Neuronal stem cell (in vitro differentiated cells): ENCODE data around the gene CADPS.

Experiments
- DNase-seq: peaks from one replicate; pipeline ENCODE4 v3.0.0-alpha.2; 2013; ENCODE audit warnings: low spot score
- H2AFZ ChIP-seq: one replicate; pipeline ENCODE4 v1.6.1; 2013; ENCODE audit warnings: mild to moderate bottlenecking, low read length, inconsistent platforms
- H2AK5ac ChIP-seq: 2 replicates; pipeline ENCODE4 v1.6.1; 2013; ENCODE audit warnings: low read depth, mild to moderate bottlenecking, inconsistent platforms, low read length, moderate library complexity, mixed read lengths
- H2BK120ac ChIP-seq: 2 replicates; pipeline ENCODE4 v1.6.1; 2013; ENCODE audit warnings: low read depth, mild to moderate bottlenecking, inconsistent platforms, low read length, moderate library complexity, mixed read lengths
- H2BK12ac ChIP-seq: one replicate; pipeline ENCODE4 v1.6.1; 2013; ENCODE audit warnings: low read length, inconsistent platforms
- H2BK15ac ChIP-seq: 2 replicates; pipeline ENCODE4 v1.6.1; 2013; ENCODE audit warnings: mild to moderate bottlenecking, low read length, inconsistent platforms, mixed read lengths
- H2BK5ac ChIP-seq: one replicate; pipeline ENCODE4 v1.6.1; 2013; ENCODE audit warnings: inconsistent platforms, mild to moderate bottlenecking, low read length, moderate library complexity
- H3K14ac ChIP-seq: one replicate; pipeline ENCODE4 v1.6.1; 2013; ENCODE audit warnings: low read length, inconsistent platforms
- H3K18ac ChIP-seq: 2 replicates; pipeline ENCODE4 v1.6.1; 2013; ENCODE audit warnings: low read length, inconsistent platforms
- H3K23ac ChIP-seq: 2 replicates; pipeline ENCODE4 v1.6.1; 2013; ENCODE audit warnings: low read depth, mild to moderate bottlenecking, mixed read lengths, low read length, inconsistent platforms; ENCODE audit not compliant: poor library complexity
- H3K27ac ChIP-seq: replicated peaks from 3 replicates; pipeline ENCODE4 v1.5.1; 2013; ENCODE audit warnings: low read length, inconsistent platforms
- H3K27me3 ChIP-seq, 3 experiments: 2 replicates each; pipeline ENCODE4 v1.6.1; 2013; ENCODE audit warnings: low read length in 3 of 3, mild to moderate bottlenecking in 2 of 3, inconsistent platforms in 1 of 3, low read depth in 1 of 3, mixed read lengths in 1 of 3, moderate library complexity in 1 of 3; ENCODE audit not compliant: control insufficient read depth in 3 of 3, insufficient read depth in 3 of 3
- H3K36me3 ChIP-seq, 2 donors: replicated peaks in 1 of 2; 2 replicates each; pipeline ENCODE4 v1.6.1; 2013; ENCODE audit warnings: low read length in 2 of 2; ENCODE audit not compliant: control insufficient read depth in 2 of 2, insufficient read depth in 2 of 2
- H3K4ac ChIP-seq: 2 replicates; pipeline ENCODE4 v1.6.1; 2013; ENCODE audit warnings: inconsistent platforms, mild to moderate bottlenecking, low read length, moderate library complexity
- H3K4me1 ChIP-seq, 2 donors: 1 replicate in 1 of 2; 2 replicates in 1 of 2; pipeline ENCODE4 v1.6.1; 2013; ENCODE audit warnings: low read length in 2 of 2, low read depth in 1 of 2; ENCODE audit not compliant: control insufficient read depth in 2 of 2, insufficient read depth in 1 of 2
- H3K4me2 ChIP-seq: one replicate; pipeline ENCODE4 v1.6.1; 2013; ENCODE audit warnings: mild to moderate bottlenecking, low read length, inconsistent platforms; ENCODE audit not compliant: insufficient read depth, poor library complexity, severe bottlenecking
- H3K4me3 ChIP-seq, 2 donors: 2 replicates each; pipeline ENCODE4 v1.5.1; 2013; ENCODE audit warnings: low read length in 2 of 2, mild to moderate bottlenecking in 2 of 2, inconsistent platforms in 1 of 2, moderate library complexity in 1 of 2
- H3K79me1 ChIP-seq: one replicate; pipeline ENCODE4 v1.6.1; 2013; ENCODE audit warnings: low read depth, mild to moderate bottlenecking, inconsistent platforms, low read length, moderate library complexity
- H3K9ac ChIP-seq: one replicate; pipeline ENCODE4 v1.6.1; 2013; ENCODE audit warnings: mild to moderate bottlenecking, low read depth, low read length, inconsistent platforms; ENCODE audit not compliant: poor library complexity
- H3K9me3 ChIP-seq, 2 donors: replicated peaks in 1 of 2; 2 replicates each; pipeline versions ENCODE3 to v1.6.1; 2013; ENCODE audit warnings: low read length in 2 of 2, mild to moderate bottlenecking in 2 of 2, inconsistent platforms in 1 of 2, low read depth in 1 of 2, mixed read lengths in 1 of 2, moderate library complexity in 1 of 2; ENCODE audit not compliant: control insufficient read depth in 2 of 2, insufficient read depth in 1 of 2
- H4K8ac ChIP-seq: one replicate; pipeline ENCODE4 v1.6.1; 2013; ENCODE audit warnings: low read depth, mild to moderate bottlenecking, inconsistent platforms, low read length, moderate library complexity
- H4K91ac ChIP-seq: one replicate; pipeline ENCODE4 v1.6.1; 2013; ENCODE audit warnings: low read length, low read depth, mild to moderate bottlenecking, inconsistent platforms; ENCODE audit not compliant: poor library complexity
- whole genome bisulfite sequencing, 2 donors: extraction: QIAGEN DNeasy Blood & Tissue Kit; methylation state at CpG; one replicate each; pipeline ENCODE4 v1.1.7; 2013; ENCODE audit warnings: missing lambda C conversion rate in 2 of 2, mixed read lengths in 1 of 2; ENCODE audit not compliant: insufficient read length in 2 of 2, insufficient replicate concordance in 1 of 2; ENCODE audit errors: extremely low coverage in 2 of 2; 5-methylcytosine and 5-hydroxymethylcytosine counted together

Gene CADPS

GRCh38 chr3:62905331-62905730, 30.1 kb upstream of the CADPS start:
- Histone ChIP-seq H4K8ac (no peak overlapping the region), H3K4me2 (no peak overlapping the region), H3K36me3 (no peaks in the 10 kb centered on the region), H3K9ac (no peak overlapping the region), H3K14ac (no peak overlapping the region), H2BK12ac (no peak overlapping the region), H2AK5ac (no peak overlapping the region), H3K4me1 (no peaks in the 10 kb centered on the region), H3K27me3 (no peaks in the 10 kb centered on the region), H3K18ac (no peak overlapping the region), H3K9me3 (no peaks in the 10 kb centered on the region), H2BK15ac (no peak overlapping the region), H2BK120ac (no peak overlapping the region), H3K27ac (no peak overlapping the region), H3K23ac (no peak overlapping the region), H4K91ac (no peak overlapping the region), H3K4ac (no peak overlapping the region), H2BK5ac (no peak overlapping the region), H3K4me3 (no peak overlapping the region), H2AFZ (no peak overlapping the region), H3K79me1 (no peaks in the 10 kb centered on the region)
- no peak for DNase-seq

GRCh38 chr3:62898530-62899496, 23.6 kb upstream of the CADPS start:
- H3K4me1 ChIP-seq, result no peaks in the 10 kb centered on the region
- peaks cover 0 to 2% of the 10 kb centered on the region in 2 donors for H3K9me3 ChIP-seq
- H3K4me3 ChIP-seq, result no peak overlapping the region
- no peak overlapping the region for H2BK15ac ChIP-seq
- H2BK5ac ChIP-seq, result no peak overlapping the region
- no peak overlapping the region for H3K4ac ChIP-seq
- DNase-seq, result no peak
- no peak overlapping the region for H4K8ac ChIP-seq
- H2BK12ac ChIP-seq, result no peak overlapping the region
- no peak overlapping the region for H2AFZ ChIP-seq
- H4K91ac ChIP-seq, result no peak overlapping the region
- no peak overlapping the region for H2AK5ac ChIP-seq
- H3K79me1 ChIP-seq, result no peaks in the 10 kb centered on the region
- no peak overlapping the region for H3K18ac ChIP-seq
- no peak overlapping the region for H3K4me2 ChIP-seq
- no peaks in the 10 kb centered on the region for H3K36me3 ChIP-seq
- no peaks in the 10 kb centered on the region for H3K27me3 ChIP-seq
- no CpG with 5 or more reads among the region's 2 CpGs for WGBS, 2 donors
- H3K9ac ChIP-seq, result no peak overlapping the region
- no peak overlapping the region for H3K14ac ChIP-seq
- no peak overlapping the region for H3K27ac ChIP-seq
- no peak overlapping the region for H2BK120ac ChIP-seq
- H3K23ac ChIP-seq, result no peak overlapping the region

- Histone ChIP-seq H3K18ac (no peak overlapping the region), H3K14ac (no peak overlapping the region), H4K91ac (no peak overlapping the region), H2BK15ac (no peak overlapping the region), H2AFZ (no peak overlapping the region), H3K4me1 (no peaks in the 10 kb centered on the region), H3K79me1 (no peaks in the 10 kb centered on the region), H2BK5ac (no peak overlapping the region), H3K4ac (no peak overlapping the region), H3K4me2 (no peak overlapping the region), H3K27me3 (no peaks in the 10 kb centered on the region), H2AK5ac (no peak overlapping the region), H2BK120ac (no peak overlapping the region), H3K36me3 (no peaks in the 10 kb centered on the region), H3K23ac (no peak overlapping the region), H3K4me3 (no peak overlapping the region), H3K9ac (no peak overlapping the region), H3K27ac (no peak overlapping the region), H2BK12ac (no peak overlapping the region), H4K8ac (no peak overlapping the region), H3K9me3 (peaks cover 0 to 2% of the 10 kb centered on the region in 2 donors)
- DNase-seq, result no peak
- WGBS, 2 donors, result no CpG with 5 or more reads among the region's 3 CpGs
Observed at GRCh38 chr3:62895901-62896300, 20.7 kb upstream of the CADPS start.

GRCh38 chr3:62892951-62893350, 17.7 kb upstream of the CADPS start:
- no peak overlapping the region for H3K4ac ChIP-seq
- DNase-seq, result no peak
- H3K79me1 ChIP-seq, result no peaks in the 10 kb centered on the region
- H2AFZ ChIP-seq, result no peak overlapping the region
- no peak overlapping the region for H3K18ac ChIP-seq
- peaks cover 0 to 2% of the 10 kb centered on the region in 2 donors for H3K9me3 ChIP-seq
- H3K36me3 ChIP-seq, result no peaks in the 10 kb centered on the region
- peaks cover 0 to 1% of the 10 kb centered on the region in 2 donors for H3K4me1 ChIP-seq
- H3K27me3 ChIP-seq, result no peaks in the 10 kb centered on the region
- H3K9ac ChIP-seq, result no peak overlapping the region
- H2AK5ac ChIP-seq, result no peak overlapping the region
- H3K4me3 ChIP-seq, result no peak overlapping the region
- H3K4me2 ChIP-seq, result no peak overlapping the region
- no peak overlapping the region for H4K8ac ChIP-seq
- no peak overlapping the region for H3K23ac ChIP-seq
- no peak overlapping the region for H2BK15ac ChIP-seq
- no peak overlapping the region for H2BK12ac ChIP-seq
- no peak overlapping the region for H4K91ac ChIP-seq
- H2BK5ac ChIP-seq, result no peak overlapping the region
- no peak overlapping the region for H3K27ac ChIP-seq
- WGBS, 2 donors, result no CpG with 5 or more reads among the region's 2 CpGs
- no peak overlapping the region for H2BK120ac ChIP-seq
- no peak overlapping the region for H3K14ac ChIP-seq
